OCI-LY7 (cell line): ENCODE measurements around the gene ARL2. TPM values are rescaled to one million over a fixed set of nuclear protein-coding genes. Genes with fewer than 3 reads are reported as not detected.
A peak's percentile ranks its signal among the peaks of the same experiment; 100 is the strongest.

Source experiments
- BruUV-seq: library from RNA; stranded (reverse); fragments of 400-500 nt; replicated peaks from 2 replicates; lab custom pipeline; 2021; lab: Mats Ljungman, UMichigan
- CTCF ChIA-PET: fragments of 300-600 bp; sonication (Branson Sonifier 250); formaldehyde crosslinking; loops from one replicate; lab custom pipeline; 2022; ENCODE audit warnings: antibody characterized with exemption; ENCODE audit not compliant: unreplicated experiment; lab: Charles Lee
- POLR2A ChIA-PET: fragments of 300-600 bp; sonication (Branson Sonifier 250); formaldehyde crosslinking; loops from one replicate; lab custom pipeline; 2022; ENCODE audit warnings: antibody characterized with exemption; lab: Charles Lee
- DNase-seq: peaks from one replicate; pipeline ENCODE4 v3.0.0-alpha.2; 2015; ENCODE audit warnings: low spot score
- H2AFZ ChIP-seq: fragments of 200-600 bp; sonication (generic), shearing (Covaris generic); 2 replicates; pipeline ENCODE4 v1.6.1; 2014; ENCODE audit warnings: mild to moderate bottlenecking, antibody characterized with exemption, low read length, moderate library complexity
- H3K27ac ChIP-seq: fragments of 200-600 bp; sonication (generic); 2 replicates; pipeline ENCODE4 v1.5.1; 2014; ENCODE audit warnings: mixed run types, low read depth, mild to moderate bottlenecking, moderate library complexity, low read length, inconsistent platforms; ENCODE audit not compliant: poor library complexity, severe bottlenecking
- H3K36me3 ChIP-seq: fragments of 200-600 bp; sonication (generic); 2 replicates; pipeline ENCODE4 v1.6.1; 2014; ENCODE audit warnings: mild to moderate bottlenecking, antibody characterized with exemption, low read length, moderate library complexity, mixed read lengths; ENCODE audit not compliant: insufficient read depth
- H3K4me1 ChIP-seq: fragments of 200-600 bp; sonication (generic); 2 replicates; pipeline ENCODE4 v1.5.1; 2014; ENCODE audit warnings: mild to moderate bottlenecking, low read length; ENCODE audit not compliant: insufficient read depth, poor library complexity, severe bottlenecking
- H3K4me2 ChIP-seq: fragments of 200-600 bp; sonication (generic); 2 replicates; pipeline ENCODE4 v1.6.1; 2014; ENCODE audit warnings: mild to moderate bottlenecking, low read length
- H3K4me3 ChIP-seq: fragments of 200-600 bp; sonication (generic); 2 replicates; pipeline ENCODE4 v1.5.1; 2014; ENCODE audit warnings: mild to moderate bottlenecking, low read depth, low read length; ENCODE audit not compliant: poor library complexity, severe bottlenecking
- H3K79me2 ChIP-seq: fragments of 200-600 bp; sonication (generic); 2 replicates; pipeline ENCODE4 v1.6.1; 2016; ENCODE audit warnings: low read depth, mild to moderate bottlenecking, low read length, moderate library complexity, mixed read lengths; ENCODE audit not compliant: insufficient read depth
- H3K9me2 ChIP-seq: fragments of 200-600 bp; sonication (generic); 2 replicates; pipeline ENCODE4 v1.6.1; 2016; ENCODE audit warnings: mild to moderate bottlenecking, low read length, mixed read lengths; ENCODE audit not compliant: insufficient read depth
- H3K9me3 ChIP-seq: fragments of 200-600 bp; sonication (generic); 2 replicates; pipeline ENCODE4 v1.6.1; 2014; ENCODE audit warnings: mild to moderate bottlenecking, mixed run types, low read length, mixed read lengths
- H4K20me1 ChIP-seq: fragments of 200-600 bp; sonication (generic); 2 replicates; pipeline ENCODE4 v1.6.1; 2014; ENCODE audit warnings: mild to moderate bottlenecking, antibody characterized with exemption, low read length, moderate library complexity, mixed read lengths; ENCODE audit not compliant: insufficient read depth
- EZH2phosphoT487 ChIP-seq: fragments of 200-600 bp; sonication (generic); IDR thresholded peaks from 2 replicates; pipeline ENCODE4 v1.6.1; 2018; ENCODE audit warnings: low read depth, borderline replicate concordance, mild to moderate bottlenecking, mixed run types, antibody characterized with exemption, low read length, moderate library complexity, mixed read lengths
- intact Hi-C: fragments of 100-400 bp; cut with micrococcal nuclease; formaldehyde crosslinking; loops from one replicate; pipeline ENCODE4 v1.10.0; 2022; ENCODE audit not compliant: unreplicated experiment
- total RNA-seq, 2 experiments: library from RNA; depleted of rRNA in 1 of 2; stranded (reverse); fragments of >200 nt in 1 of 2; shearing (Covaris generic) in 1 of 2; gene quantifications; 2 replicates each; pipeline ENCODE4 v1.2.3, GENCODE V29; 2014 to 2022
- TF ChIP-seq, protein P1 (sequence below): fragments of 200-600 bp; sonication (generic); conservative IDR thresholded peaks from 2 replicates; pipeline ENCODE4 v1.5.1; 2014; ENCODE audit warnings: mild to moderate bottlenecking, antibody characterized with exemption, low read length, moderate library complexity, mixed read lengths

The ARL2 gene
- total RNA-seq, 2 experiments from 2014 or later: 95.9 to 130 TPM

DNA sequence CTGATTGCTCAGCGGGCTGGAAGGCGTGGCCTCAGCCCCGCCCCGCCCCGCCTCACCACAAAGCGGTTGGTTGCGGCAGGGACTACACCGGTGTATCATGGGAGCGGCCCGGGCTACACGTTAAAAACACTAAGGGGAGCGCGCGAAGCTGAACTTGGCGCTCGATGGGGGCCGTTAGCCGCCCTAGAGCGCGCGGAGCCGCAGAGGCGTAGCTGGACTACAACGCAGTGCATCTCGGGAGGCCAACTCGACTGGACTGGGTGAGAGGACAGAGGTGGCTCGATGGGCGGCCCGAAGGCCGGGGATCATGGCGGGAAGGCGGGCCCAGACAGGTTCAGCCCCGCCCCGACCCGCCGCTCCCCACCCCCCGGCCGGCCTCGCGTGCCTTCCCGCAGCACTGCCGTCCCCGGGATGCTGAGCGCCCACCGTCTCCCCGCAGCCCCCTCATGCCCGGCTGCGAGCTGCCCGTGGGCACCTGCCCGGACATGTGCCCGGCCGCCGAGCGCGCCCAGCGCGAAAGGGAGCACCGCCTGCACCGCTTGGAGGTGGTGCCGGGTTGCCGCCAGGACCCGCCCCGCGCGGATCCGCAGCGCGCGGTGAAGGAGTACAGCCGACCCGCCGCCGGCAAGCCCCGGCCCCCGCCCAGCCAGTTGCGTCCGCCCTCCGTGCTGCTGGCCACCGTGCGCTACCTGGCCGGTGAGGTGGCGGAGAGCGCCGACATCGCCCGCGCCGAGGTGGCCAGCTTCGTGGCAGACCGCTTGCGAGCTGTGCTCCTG is 27.1 kb downstream of the ARL2 start, which contains the start of gene SAC3D1:
Gene SAC3D1, plus strand, starts transcription at position 364 of the 776 bp plus-strand sequence. Its CDS starts 83 bp downstream, at position 447.
- CTCF ChIA-PET: no interaction called here
- peaks cover 44% of the 10 kb centered on the region for H3K36me3 ChIP-seq
- POLR2A ChIA-PET: interaction anchor here (0.5 to 1.4 kb wide), 3 partner anchors 11 to 13 kb away, joined by 3 to 6 read pairs (median 4); no protein-coding TSS in a partner anchor
- H3K27ac ChIP-seq: peak within 1 kb of the TSS; percentile 84
- H3K79me2 ChIP-seq: peaks cover 23% of the 10 kb centered on the region; the same call in 1 of the 2 replicates
- H2AFZ ChIP-seq: peak within 1 kb of the TSS; percentile 90
- H3K4me3 ChIP-seq: peak within 1 kb of the TSS; percentile 76
- no peak for TF ChIP-seq EZH2phosphoT487
- TF ChIP-seq, protein P1, sequence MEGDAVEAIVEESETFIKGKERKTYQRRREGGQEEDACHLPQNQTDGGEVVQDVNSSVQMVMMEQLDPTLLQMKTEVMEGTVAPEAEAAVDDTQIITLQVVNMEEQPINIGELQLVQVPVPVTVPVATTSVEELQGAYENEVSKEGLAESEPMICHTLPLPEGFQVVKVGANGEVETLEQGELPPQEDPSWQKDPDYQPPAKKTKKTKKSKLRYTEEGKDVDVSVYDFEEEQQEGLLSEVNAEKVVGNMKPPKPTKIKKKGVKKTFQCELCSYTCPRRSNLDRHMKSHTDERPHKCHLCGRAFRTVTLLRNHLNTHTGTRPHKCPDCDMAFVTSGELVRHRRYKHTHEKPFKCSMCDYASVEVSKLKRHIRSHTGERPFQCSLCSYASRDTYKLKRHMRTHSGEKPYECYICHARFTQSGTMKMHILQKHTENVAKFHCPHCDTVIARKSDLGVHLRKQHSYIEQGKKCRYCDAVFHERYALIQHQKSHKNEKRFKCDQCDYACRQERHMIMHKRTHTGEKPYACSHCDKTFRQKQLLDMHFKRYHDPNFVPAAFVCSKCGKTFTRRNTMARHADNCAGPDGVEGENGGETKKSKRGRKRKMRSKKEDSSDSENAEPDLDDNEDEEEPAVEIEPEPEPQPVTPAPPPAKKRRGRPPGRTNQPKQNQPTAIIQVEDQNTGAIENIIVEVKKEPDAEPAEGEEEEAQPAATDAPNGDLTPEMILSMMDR: no peak
- peak within 1 kb of the TSS; percentile 91 for H3K4me2 ChIP-seq
- H3K9me2 ChIP-seq: no peaks in the 10 kb centered on the region
- peaks cover 36% of the 10 kb centered on the region for H3K4me1 ChIP-seq
- DNase-seq: peak; percentile 94
- intact Hi-C loops: loop anchor here (1.0 to 2.0 kb wide), 4 partner anchors 14 to 55 kb away; partner anchors contain the start of genes ARL2, CDCA5, SNX15 and VPS51
- no peaks in the 10 kb centered on the region for H4K20me1 ChIP-seq
- no TSS peak for BruUV-seq
- H3K9me3 ChIP-seq: no peaks in the 10 kb centered on the region

DNA sequence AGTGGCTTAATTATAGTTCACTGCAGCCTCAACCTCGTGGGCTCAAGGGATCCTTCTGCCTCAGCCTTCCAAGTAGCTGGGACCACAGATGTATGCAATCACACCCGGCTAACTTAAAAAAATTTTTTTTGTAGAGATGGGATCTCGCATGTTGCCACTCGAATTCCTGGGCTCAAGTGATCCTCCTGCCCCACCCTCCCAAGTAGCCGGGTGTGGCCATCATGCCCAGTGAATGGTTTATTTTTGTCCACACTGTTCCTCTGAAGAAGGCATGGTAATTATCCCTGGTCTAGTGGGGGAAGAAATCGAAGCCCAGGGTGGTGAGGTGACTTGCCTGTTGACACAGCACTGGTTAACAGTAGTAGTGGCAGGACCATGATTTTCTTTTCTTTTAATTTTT is 28.9 kb downstream of the ARL2 start:
- ChIA-PET CTCF (no interaction called here), POLR2A (no interaction called here)
- H3K9me3 ChIP-seq: no peaks in the 10 kb centered on the region
- no peak overlapping the region for H3K27ac ChIP-seq
- H2AFZ ChIP-seq: no peak overlapping the region
- H3K4me1 ChIP-seq: peaks cover 36% of the 10 kb centered on the region
- DNase-seq: no peak
- BruUV-seq: TSS peak; percentile 51
- H4K20me1 ChIP-seq: no peaks in the 10 kb centered on the region
- H3K4me2 ChIP-seq: peak overlapping the region; percentile 91
- no peaks in the 10 kb centered on the region for H3K9me2 ChIP-seq
- TF ChIP-seq EZH2phosphoT487: no peak
- TF ChIP-seq, protein P1: no peak
- H3K79me2 ChIP-seq: peaks cover 23% of the 10 kb centered on the region; the same call in 1 of the 2 replicates
- peaks cover 51% of the 10 kb centered on the region for H3K36me3 ChIP-seq
- no peak overlapping the region for H3K4me3 ChIP-seq
- intact Hi-C loops: no loop called here
